GM19372 (cell line): ENCODE data around the gene ACVR1.
A peak's percentile ranks its signal among the peaks of the same experiment; 100 is the strongest.

Experiments
- ATAC-seq: cut with Tn5 transposase; IDR thresholded peaks from one replicate; pipeline ENCODE4 v1.9.1; 2021; ENCODE audit warnings: mild to moderate bottlenecking, low read depth, moderate library complexity; ENCODE audit not compliant: unreplicated experiment

Gene ACVR1

GRCh38 chr2:157876066-157876785, at the start of gene ACVR1:
Gene ACVR1 (minus strand): TSS chr2:157876330. CDS start chr2:157799493, 76,837 bp downstream.
- ATAC-seq = peak; percentile 82

- no peak for ATAC-seq
Observed at GRCh38 chr2:157925071-157925470, 48.9 kb upstream of the ACVR1 start.

- ATAC-seq = no peak
Observed at GRCh38 chr2:157923598-157924217, 47.6 kb upstream of the ACVR1 start.

DNA sequence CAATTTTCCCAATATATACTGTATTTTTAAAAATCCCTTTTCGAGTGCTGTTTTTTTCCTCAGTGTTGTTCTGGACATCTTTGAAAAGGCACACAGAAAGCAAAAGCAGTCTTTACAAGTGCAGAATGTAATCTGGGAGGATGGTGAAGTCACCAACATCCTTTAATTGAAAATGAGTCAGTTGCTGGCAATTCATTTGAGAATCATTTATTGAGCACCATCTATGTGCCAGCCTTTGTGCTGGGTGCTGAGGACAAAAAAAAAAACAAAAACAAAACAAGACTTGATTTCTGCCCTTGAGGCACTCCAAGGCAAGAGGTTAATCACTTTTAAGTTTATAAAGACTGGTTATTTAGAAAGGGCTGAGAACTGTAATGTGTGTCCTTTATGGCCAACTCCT, 46.7 kb upstream of the ACVR1 start:
- ATAC-seq = no peak

GRCh38 chr2:157922336-157922735, 46.2 kb upstream of the ACVR1 start:
- no peak for ATAC-seq

DNA sequence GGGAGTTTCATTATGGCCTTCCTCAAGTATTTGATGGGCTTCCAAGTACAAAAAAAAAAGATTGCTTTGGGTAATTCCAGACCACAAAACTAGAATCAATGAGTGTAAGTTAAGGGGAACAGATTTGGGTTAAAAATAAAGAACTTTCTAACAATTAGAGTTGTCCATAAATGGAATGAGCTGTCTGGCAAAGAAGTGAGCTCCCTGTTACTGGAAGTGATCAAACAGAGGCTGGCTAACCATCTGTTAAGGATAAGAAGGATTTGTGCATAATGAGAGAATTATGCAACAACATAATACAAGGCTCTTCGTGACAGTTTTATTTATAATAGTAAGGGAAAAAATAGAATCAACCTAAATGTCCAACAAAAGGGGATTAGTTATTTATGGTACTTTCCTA, 44.6 kb upstream of the ACVR1 start:
- no peak for ATAC-seq

DNA sequence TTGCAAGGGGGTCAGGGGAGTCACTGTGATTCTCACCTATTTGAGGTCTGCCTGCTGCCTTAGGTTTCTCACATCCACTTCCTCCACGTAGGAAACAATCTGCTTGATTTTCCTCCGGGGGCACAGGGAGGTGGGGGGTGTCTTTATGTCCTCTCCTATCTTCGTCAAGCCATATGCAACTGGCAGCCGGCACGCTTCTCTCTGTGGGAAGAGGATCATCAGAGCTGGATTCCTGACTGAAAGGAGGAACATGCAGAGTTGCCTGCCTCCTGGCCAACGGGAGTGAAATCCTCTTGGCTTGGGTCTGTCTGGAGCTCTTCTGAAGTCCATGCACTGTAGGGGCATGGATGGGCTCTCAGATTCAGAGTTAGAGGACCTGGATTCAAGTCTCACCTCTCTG, 43.1 kb upstream of the ACVR1 start:
- no peak for ATAC-seq

DNA sequence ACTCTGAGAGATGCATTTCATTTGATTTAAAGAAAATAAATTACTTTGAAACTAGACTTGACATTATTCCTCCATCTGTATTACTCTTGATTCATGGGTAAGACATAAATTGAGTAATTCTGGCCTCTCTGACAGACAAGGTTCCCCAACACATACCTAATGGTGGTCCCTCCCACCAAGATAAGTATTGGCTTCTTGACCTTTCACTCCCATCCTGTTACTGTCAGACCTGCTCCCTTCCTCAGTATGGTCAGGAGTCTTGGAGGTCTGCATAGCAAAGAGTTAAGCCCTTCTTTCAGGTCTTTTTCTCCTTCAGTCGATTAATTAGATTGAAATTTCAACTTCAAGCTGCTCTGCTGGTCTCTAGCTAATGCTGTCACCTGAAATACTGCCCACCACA, 42.2 kb upstream of the ACVR1 start:
- no peak for ATAC-seq

DNA sequence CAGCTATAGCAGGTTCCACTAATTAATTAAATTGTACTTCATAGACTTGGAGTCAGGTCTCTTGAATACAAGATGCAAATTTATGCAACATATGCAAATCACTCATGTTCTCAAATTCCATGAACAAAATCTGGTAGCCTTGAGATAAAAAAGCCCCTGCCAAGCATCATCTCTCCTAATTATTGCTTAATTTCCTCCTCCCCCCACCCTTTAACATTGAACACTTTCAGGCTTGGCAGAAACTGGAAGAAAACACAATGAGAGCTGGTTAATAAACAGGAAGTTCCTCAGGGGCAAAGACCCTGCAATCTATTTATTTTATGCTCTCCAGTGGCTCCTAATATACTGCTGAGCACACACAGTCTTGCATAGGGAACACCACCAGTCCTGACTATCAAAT, 35.6 kb upstream of the ACVR1 start:
- no peak for ATAC-seq

GRCh38 chr2:157911246-157911645, 35.1 kb upstream of the ACVR1 start:
- ATAC-seq = no peak

- no peak for ATAC-seq
Observed at GRCh38 chr2:157905092-157905491, 29.0 kb upstream of the ACVR1 start.

- ATAC-seq = no peak
Observed at GRCh38 chr2:157903626-157904025, 27.5 kb upstream of the ACVR1 start.

DNA sequence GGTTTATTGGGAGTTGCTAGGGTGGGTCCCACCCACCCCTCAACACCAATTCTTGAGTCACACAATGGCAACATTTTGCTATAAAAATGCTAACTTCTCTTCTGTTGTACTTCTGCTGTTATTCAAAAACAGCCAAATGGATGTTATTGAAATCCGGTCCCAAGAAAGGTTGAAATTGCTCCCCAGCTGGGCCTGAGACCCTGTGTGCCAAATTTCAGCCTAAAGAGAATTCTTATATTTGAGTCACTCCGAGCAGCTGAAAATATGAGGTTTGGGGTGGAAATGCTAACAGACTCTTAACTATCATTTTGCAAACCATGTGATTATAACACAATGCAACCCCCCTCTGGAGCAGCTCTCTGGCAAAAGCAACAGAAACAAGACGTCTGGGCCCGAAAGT, 27.0 kb upstream of the ACVR1 start:
- no peak for ATAC-seq

DNA sequence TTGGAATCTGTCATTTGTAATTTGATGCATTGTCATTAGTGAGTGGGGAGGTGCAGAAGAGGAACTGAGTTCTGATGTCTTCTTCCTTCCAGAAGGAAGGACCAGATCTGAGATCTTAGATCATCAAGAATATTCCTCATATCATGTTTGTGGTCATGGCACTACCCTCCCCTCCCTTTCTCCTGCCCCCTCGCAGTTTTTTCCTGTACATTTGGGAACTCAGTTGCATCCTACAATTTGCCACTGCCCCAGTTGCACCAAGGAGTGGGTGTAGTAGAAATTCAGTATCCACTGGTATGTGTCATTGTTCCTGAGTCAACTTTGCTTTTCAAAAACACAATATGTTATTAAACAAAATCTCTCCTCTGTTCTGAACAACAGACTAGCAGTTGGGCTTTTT, 26.6 kb upstream of the ACVR1 start:
- no peak for ATAC-seq

DNA sequence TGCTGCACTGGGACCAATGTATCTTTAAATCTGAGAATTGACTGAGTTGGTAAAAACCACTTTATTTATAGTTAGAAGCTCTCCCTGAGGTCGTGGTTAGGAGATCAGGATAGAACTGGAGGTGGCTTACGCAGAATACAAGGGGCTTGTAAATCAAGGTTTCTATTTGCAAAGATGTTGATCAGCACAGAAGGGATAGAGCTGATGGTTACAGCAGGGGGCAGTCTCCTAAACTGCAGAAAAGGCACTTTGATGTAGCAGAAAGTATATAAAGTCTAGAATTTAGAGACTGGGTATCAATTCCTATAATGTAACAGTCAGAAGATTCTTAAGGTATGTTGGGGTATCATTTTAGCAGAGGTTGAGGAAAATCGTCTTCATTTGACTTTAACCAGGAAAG, 25.2 kb upstream of the ACVR1 start:
- ATAC-seq = no peak

DNA sequence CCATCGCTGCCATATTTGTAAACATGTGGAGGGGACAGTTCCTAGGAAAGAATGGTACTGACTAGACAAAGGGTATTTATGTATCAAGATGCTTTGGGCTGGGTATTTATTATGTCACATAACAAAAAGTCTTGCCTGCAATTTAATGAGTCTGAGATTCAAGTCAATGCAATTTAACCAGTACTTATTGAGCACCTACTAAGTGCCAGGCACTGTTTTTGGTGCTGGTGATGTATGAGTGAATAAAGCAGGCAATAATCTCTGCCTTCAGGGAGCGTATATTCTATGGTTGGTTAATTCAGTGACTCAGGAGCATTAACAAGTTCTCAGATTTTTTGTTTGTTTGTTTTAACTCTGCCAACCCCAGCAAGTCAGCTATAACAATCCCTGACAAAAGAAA, 24.6 kb upstream of the ACVR1 start:
- no peak for ATAC-seq

DNA sequence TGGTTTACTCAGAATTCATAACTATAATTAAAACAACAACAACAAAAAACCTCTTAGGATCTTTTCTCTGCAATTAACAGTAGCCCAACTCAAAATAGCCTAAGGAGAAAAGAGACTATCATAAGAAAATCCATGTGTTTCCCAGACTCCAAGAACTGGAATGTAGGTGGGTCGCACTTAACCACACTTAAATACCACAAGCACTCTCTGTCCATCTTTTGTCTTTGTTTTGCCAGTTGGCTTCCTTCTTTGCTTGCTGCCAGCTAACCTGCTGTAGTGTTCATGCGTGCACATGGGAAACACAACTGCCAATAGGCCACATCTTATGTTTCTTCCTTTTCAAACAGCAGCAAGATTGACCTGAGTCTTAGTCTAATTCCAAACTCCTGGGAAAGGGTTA, 24.1 kb upstream of the ACVR1 start:
- ATAC-seq = no peak

- peak; percentile 58 for ATAC-seq
Observed at GRCh38 chr2:157899125-157899839, 23.2 kb upstream of the ACVR1 start.

GRCh38 chr2:157898591-157898996, 22.5 kb upstream of the ACVR1 start:
- ATAC-seq = no peak

DNA sequence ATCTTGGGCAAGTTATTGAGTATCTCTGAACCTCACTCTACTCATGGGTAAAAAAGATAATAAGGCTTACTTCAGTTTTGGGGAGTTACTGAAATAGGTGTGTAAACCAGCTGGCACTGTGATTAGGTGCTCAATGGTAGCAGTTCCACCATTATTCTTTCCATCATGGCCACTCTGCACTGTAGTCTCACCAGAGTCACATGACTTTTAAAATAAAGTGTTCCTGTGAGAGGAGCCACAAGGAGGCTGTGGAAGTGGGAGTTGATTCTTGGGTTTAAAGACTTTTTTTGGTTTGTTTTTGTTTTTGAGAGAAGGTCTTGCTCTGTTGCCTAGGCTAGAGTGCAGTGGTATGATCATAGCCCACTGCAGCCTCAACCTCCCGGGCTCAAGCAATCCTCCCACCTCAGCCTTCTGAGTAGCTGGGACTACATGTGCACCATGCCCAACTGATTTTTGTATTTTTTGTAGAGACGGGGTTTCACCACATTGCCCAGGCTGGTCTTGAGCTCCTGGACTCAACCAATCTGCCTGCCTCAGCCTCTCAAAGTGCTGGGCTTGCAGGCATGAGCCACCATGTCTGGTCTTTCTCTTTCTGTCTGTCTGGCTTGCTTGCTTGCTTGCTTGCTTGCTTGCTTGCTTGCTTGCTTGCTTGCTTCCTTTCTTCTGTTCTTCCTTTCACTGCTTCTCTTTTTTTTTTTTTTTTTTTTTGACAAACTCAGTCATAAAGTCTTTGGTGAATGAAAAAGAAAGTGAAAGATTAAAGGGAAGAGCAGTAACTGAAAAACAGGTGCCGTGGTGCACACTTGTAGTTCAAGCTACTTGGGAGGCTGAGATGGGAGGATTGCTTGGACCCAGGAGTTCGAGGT, 21.2 kb upstream of the ACVR1 start:
- ATAC-seq = peak; percentile 45

DNA sequence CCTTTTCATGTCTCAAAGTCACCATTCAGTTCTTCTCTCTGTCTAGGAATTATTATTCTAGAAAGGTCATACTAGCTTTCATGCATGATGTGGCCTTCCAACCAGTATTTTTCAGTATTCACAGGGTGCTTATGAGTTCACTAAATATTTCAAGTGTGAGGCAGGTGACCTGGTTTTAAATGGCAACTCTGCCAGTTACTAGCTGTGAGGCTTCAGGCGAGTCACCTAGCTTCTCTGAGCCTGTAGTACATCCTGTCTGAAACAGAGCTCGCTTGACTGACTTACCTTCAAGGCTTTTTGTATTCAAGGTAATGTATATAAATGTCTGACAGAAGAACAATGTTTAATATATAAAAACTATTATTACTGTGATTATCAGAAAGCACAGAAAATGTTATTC, 19.4 kb upstream of the ACVR1 start:
- no peak for ATAC-seq
